K562 (cell line): Measurements from ENCODE around the gene AMN1. TPM values are rescaled to one million over a fixed set of nuclear protein-coding genes. Genes with fewer than 3 reads are reported as not detected.
A peak's percentile ranks its signal among the peaks of the same experiment; 100 is the strongest.
"Not testable (repeated sequence)": the region's sequence is repeated elsewhere in the genome, so short reads cannot be mapped to it uniquely, and the experiment has no call there.

Source experiments
- AFF1 ChIP-seq, 2 experiments: fragments of 450-650 bp; IDR thresholded peaks; 2 replicates each; pipeline ENCODE4 v1.6.1; 2018; ENCODE audit warnings: mild to moderate bottlenecking in 2 of 2, low read depth in 1 of 2; ENCODE audit not compliant: partially characterized antibody in 2 of 2
- ARID1B ChIP-seq: fragments of 450-650 bp; IDR thresholded peaks from 2 replicates; pipeline ENCODE4 v1.6.1; 2016; ENCODE audit warnings: antibody characterized with exemption, mild to moderate bottlenecking, inconsistent platforms
- ATF1 ChIP-seq, 2 experiments: fragments of 450-650 bp in 1 of 2; IDR thresholded peaks; 2 replicates each; pipeline ENCODE4 v1.6.1; 2016; ENCODE audit warnings: missing compliant biosample characterization in 1 of 2, missing genetic modification characterization in 1 of 2
- BRD9 ChIP-seq: fragments of 450-650 bp; IDR thresholded peaks from 2 replicates; pipeline ENCODE4 v1.6.1; 2018; ENCODE audit warnings: low read depth; ENCODE audit not compliant: partially characterized antibody
- CHD2 ChIP-seq: IDR thresholded peaks from 2 replicates; pipeline ENCODE4 v1.6.1; 2011; ENCODE audit warnings: low read depth, low read length
- CREB3L1 ChIP-seq: fragments of 450-650 bp; IDR thresholded peaks from 2 replicates; pipeline ENCODE4 v1.6.1; 2014; ENCODE audit warnings: low read depth, mild to moderate bottlenecking, moderate library complexity, borderline replicate concordance
- FOXA3 ChIP-seq, 2 experiments: fragments of 450-650 bp in 1 of 2; sonication (generic) in 1 of 2; formaldehyde crosslinking; IDR thresholded peaks in 1 of 2; conservative IDR thresholded peaks in 1 of 2; 2 replicates each; pipeline versions ENCODE4 v1.4.0 to v1.8.0; 2020 to 2022; ENCODE audit warnings: mild to moderate bottlenecking in 2 of 2, missing genetic modification reagents in 1 of 2
- ID3 ChIP-seq, 2 experiments: fragments of 250-450 bp in 1 of 2; fragments of 450-650 bp in 1 of 2; sonication (Bioruptor Pico) in 1 of 2; IDR thresholded peaks; 2 replicates each; pipeline versions ENCODE4 v1.6.1 to v1.8.0; 2016 to 2021; ENCODE audit warnings: mild to moderate bottlenecking in 2 of 2, moderate library complexity in 2 of 2, missing compliant biosample characterization in 1 of 2, missing genetic modification characterization in 1 of 2
- KDM5B ChIP-seq: fragments of 200-600 bp; sonication (generic); IDR thresholded peaks from 2 replicates; pipeline ENCODE4 v1.6.1; 2012; ENCODE audit warnings: low read depth, mild to moderate bottlenecking, moderate library complexity, low read length, control low read depth, inconsistent platforms; ENCODE audit not compliant: insufficient replicate concordance
- LEF1 ChIP-seq: fragments of 450-650 bp; IDR thresholded peaks from 2 replicates; pipeline ENCODE4 v1.6.1; 2016; ENCODE audit warnings: mild to moderate bottlenecking
- MYNN ChIP-seq, 2 experiments: sonication (generic); formaldehyde crosslinking in 1 of 2; IDR thresholded peaks; 2 replicates each; pipeline versions ENCODE4 v1.5.0 to v1.6.1; 2016 to 2020; ENCODE audit warnings: antibody characterized with exemption in 1 of 2, missing genetic modification reagents in 1 of 2
- NFRKB ChIP-seq: fragments of 450-650 bp; IDR thresholded peaks from 2 replicates; pipeline ENCODE4 v1.6.1; 2016; ENCODE audit warnings: low read depth
- NRF1 ChIP-seq, 2 experiments: fragments of 450-650 bp; IDR thresholded peaks in 1 of 2; conservative IDR thresholded peaks in 1 of 2; 2 replicates each; pipeline ENCODE4 v1.6.1; 2014; ENCODE audit warnings: mild to moderate bottlenecking in 2 of 2
- POLR2A ChIP-seq: fragments of 450-650 bp; conservative IDR thresholded peaks from 2 replicates; pipeline ENCODE4 v1.6.1; 2016
- RCOR1 ChIP-seq, 2 experiments: IDR thresholded peaks; 2 replicates each; pipeline ENCODE4 v1.6.1; 2012; ENCODE audit warnings: low read depth in 2 of 2, low read length in 2 of 2, borderline replicate concordance in 1 of 2, improper control_type of control experiment in 1 of 2
- SMARCE1 ChIP-seq: fragments of 450-650 bp; IDR thresholded peaks from 2 replicates; pipeline ENCODE4 v1.7.1; 2016; ENCODE audit warnings: mild to moderate bottlenecking
- SP1 ChIP-seq: sonication (generic); formaldehyde crosslinking; IDR thresholded peaks from 2 replicates; pipeline ENCODE4 v1.8.1; 2022; ENCODE audit warnings: mild to moderate bottlenecking, missing genetic modification reagents
- TAF7 ChIP-seq: fragments of 450-650 bp; IDR thresholded peaks from 2 replicates; pipeline ENCODE4 v1.6.1; 2016; ENCODE audit warnings: missing genetic modification characterization, missing compliant biosample characterization
- TFAP4 ChIP-seq: sonication (generic); formaldehyde crosslinking; IDR thresholded peaks from 2 replicates; pipeline ENCODE4 v1.8.0; 2022; ENCODE audit warnings: missing genetic modification reagents, mild to moderate bottlenecking, moderate library complexity, borderline replicate concordance
- polyA plus RNA-seq, 8 experiments: library from polyadenylated mRNA; depleted of rRNA in 4 of 8; stranded (reverse) in 5 of 8; unstranded in 3 of 8; fragments of >200 nt; fragmentation: Nextera tagmentation in 2 of 8; fragmentation: Illumina TruSeq in 1 of 8; extraction: Ambion mirVana in 2 of 8; extraction: Trizol in 1 of 8; gene quantifications; 2 replicates each; pipeline versions ENCODE4 v1.2.1 to v1.2.3, GENCODE V29; 2011 to 2014; ENCODE audit warnings: inconsistent platforms in 1 of 8, missing spikeins in 1 of 8
- total RNA-seq, 7 experiments: library from RNA; depleted of rRNA in 6 of 7; stranded (reverse); fragments of >200 nt in 6 of 7; fragmentation: Illumina TruSeq in 2 of 7; extraction: Trizol in 2 of 7; gene quantifications; 2 replicates each; pipeline versions ENCODE4 v1.2.1 to v1.2.3, GENCODE V29; 2011 to 2021; ENCODE audit warnings: low replicate concordance in 1 of 7

AMN1 gene
- total and polyA plus RNA-seq, 9 of the 15 experiments (the other 6 are each of a cell fraction or from before 2014, with no cell fraction given) = 5.2 to 27.6 (median 13.0) TPM

- TF ChIP-seq CREB3L1 (peak; percentile 50; the same call in 1 of the 2 replicates), AFF1 (IDR thresholded peaks at IDR 0.05; ENCODE audit: low read depth in 1 of 2, partially characterized antibody in 2 of 2) (peak in 1 of 2 experiments; percentile 6), SMARCE1 (0 out of 2 replicates have a peak, but pooled peaks have one; percentile 38), POLR2A (peak; percentile 71), TAF7 (tag) (peak; percentile 85), RCOR1 (IDR thresholded peaks at IDR 0.05; ENCODE audit: borderline replicate concordance in 1 of 2, low read depth in 2 of 2, low read length in 2 of 2) (peak in 1 of 2 experiments; percentile 33; a peak in 1 of 4 replicates), FOXA3 (CRISPR knock-in tag; conservative IDR thresholded peaks at IDR 0.05 in 1 of 2, IDR thresholded peaks at IDR 0.05 in 1 of 2) (peak; percentile 83 to 97), NRF1 (conservative IDR thresholded peaks at IDR 0.05 in 1 of 2, IDR thresholded peaks at IDR 0.05 in 1 of 2) (peak; percentile 56 to 68), CHD2 (peak; percentile 28; the same call in 1 of the 2 replicates), NFRKB (peak; percentile 70), KDM5B (peak; percentile 54), SP1 (CRISPR knock-in tag) (0 out of 2 replicates have a peak, but pooled peaks have one; percentile 36), ATF1 (tag; IDR thresholded peaks at IDR 0.05) (peak; percentile 49; the same call in 1 of the 2 replicates), MYNN (IDR thresholded peaks at IDR 0.05) (0 out of 2 replicates have a peak, but pooled peaks have one; percentile 29), TFAP4 (CRISPR knock-in tag) (peak; percentile 42; the same call in 1 of the 2 replicates), ID3 (tag; IDR thresholded peaks at IDR 0.05) (peak; percentile 76; the same call in 1 of the 2 replicates), LEF1 (0 out of 2 replicates have a peak, but pooled peaks have one; percentile 39), ARID1B (peak; percentile 29; the same call in 1 of the 2 replicates), BRD9 (peak; percentile 82)
- TF ChIP-seq ATF1, MYNN, ID3 (CRISPR knock-in tag; IDR thresholded peaks at IDR 0.05): not testable (repeated sequence)
Observed at GRCh38 chr12:31718542-31719198, 10.2 kb downstream of the AMN1 start (continued).
